Measurements from ENCODE around the gene WASF2.

DNA sequence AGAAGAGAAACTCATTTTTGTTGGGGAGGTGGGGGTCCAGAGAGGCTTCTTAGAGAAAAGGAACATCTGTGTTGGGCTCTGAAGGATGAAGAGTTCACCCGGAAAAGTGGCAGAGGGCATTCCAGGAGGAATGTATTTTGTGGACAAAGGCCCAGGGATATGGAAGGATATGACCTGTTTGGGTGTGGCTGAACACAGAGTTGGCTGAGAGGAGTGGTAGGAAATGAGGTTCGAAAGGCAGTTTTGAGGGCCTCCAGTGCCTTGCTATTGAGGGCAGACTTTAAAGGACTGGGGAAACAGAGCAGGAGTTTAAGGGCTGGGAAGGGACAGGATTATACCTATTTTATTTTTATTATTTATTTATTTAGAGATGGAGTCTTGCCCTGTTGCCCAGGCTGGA lies 27.3 kb upstream of the WASF2 start:
- TF ChIP-seq, protein P1, sequence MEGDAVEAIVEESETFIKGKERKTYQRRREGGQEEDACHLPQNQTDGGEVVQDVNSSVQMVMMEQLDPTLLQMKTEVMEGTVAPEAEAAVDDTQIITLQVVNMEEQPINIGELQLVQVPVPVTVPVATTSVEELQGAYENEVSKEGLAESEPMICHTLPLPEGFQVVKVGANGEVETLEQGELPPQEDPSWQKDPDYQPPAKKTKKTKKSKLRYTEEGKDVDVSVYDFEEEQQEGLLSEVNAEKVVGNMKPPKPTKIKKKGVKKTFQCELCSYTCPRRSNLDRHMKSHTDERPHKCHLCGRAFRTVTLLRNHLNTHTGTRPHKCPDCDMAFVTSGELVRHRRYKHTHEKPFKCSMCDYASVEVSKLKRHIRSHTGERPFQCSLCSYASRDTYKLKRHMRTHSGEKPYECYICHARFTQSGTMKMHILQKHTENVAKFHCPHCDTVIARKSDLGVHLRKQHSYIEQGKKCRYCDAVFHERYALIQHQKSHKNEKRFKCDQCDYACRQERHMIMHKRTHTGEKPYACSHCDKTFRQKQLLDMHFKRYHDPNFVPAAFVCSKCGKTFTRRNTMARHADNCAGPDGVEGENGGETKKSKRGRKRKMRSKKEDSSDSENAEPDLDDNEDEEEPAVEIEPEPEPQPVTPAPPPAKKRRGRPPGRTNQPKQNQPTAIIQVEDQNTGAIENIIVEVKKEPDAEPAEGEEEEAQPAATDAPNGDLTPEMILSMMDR (conservative IDR thresholded peaks at IDR 0.05; ENCODE audit: low read depth, low read length), result no peak
- TF ChIP-seq EZH2phosphoT487 (IDR thresholded peaks at IDR 0.05; ENCODE audit: borderline replicate concordance, low read length) (no peak), EZH2 (IDR thresholded peaks at IDR 0.05; ENCODE audit: low read length, unreplicated experiment) (no peak)

Data from PC-3 (cell line).